HG02981 (cell line): ENCODE measurements around the gene CXCL10.

Experiments used
- ATAC-seq: cut with Tn5 transposase; IDR thresholded peaks from one replicate; pipeline ENCODE4 v1.9.1; 2021; ENCODE audit warnings: mild to moderate bottlenecking, moderate library complexity; ENCODE audit not compliant: unreplicated experiment

Gene CXCL10

DNA sequence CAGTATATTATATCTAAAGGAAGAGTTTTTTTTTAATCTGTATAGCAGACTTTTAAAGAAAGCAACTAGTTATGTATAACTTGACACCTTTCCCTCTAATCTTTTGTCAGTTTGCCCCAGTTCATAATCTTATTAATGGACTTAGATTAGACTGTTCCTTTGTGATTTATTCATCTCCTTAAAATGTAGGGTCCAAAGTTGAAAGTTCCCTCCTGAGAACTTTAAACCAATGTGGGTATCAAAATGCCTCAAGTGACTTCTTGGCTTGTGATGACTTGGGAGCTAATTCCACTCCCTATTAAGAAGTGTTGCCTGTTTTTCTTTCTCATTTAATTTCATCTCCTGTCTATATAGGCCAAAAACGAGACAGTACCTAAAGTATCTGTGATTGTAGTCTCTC, 26.2 kb downstream of the CXCL10 start:
- no peak for ATAC-seq

DNA sequence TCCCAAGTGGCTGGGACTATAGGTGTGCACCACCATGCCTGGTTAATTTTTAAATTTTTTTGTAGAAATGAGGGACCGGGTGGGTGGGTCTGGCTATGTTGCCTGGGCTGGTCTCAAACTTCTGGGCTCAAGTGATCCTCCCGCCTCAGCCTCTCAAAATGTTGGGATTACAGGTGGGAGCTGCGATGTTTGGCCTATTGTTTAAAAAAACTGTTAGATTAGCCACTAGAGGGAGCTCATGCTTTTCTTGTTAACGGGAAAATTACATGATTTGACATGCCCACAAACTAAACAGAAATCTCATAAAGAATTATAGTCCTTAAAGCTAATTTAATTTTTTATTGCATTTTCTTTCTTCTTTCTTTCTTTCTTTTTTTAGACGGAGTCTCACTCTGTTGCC, 27.6 kb downstream of the CXCL10 start:
- no peak for ATAC-seq

DNA sequence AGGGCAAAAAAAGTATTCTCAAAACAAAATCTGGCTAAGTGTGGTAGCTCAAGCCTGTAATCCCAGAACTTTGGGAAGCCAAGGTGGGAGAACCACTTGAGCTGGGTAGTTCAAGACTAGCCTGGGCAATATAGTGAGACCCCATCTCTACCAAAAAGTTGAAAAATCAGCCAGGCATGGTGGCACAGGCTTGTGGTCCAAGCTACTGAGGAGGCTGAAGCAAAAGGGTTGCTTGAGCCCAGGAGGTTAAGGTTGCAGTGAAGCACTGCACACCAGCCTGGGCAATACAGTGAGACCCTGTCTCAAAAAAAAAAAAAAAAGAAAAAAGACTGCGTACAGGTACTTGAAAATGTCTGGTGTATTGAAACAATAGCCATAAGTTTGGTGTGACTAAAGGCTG, 30.8 kb downstream of the CXCL10 start:
- ATAC-seq, result no peak

DNA sequence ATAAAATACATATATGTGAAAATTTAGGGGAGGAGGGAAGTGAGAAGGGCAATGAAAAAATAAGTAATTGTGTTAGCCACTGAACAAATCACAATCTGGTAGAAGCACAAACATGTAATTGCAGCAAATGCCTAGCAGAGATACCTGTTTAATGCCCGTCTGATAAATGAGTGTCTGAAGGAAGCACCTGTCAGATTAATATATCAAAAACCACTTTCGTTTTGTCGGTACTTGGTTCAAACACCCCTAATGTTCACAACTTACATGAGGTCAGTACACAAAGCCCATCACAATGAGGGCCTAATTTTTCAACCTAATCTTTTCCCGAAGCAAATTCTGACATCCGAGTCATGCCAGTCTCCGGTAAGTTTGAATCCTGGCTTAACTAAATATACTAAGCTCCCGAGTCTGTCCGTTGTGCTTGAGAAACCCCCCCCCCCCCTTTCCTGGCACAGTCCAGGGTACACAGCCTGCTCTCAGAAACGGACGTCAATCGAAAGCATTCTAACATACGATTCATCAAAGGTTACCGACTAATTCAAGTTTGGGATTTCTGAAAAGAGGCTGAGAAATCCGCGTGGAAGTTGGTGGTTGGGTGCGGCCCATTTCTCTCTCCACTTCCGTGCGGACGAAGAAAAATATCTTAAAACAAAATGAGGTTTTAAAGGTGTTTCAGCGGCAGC, 33.3 kb downstream of the CXCL10 start:
- no peak for ATAC-seq

DNA sequence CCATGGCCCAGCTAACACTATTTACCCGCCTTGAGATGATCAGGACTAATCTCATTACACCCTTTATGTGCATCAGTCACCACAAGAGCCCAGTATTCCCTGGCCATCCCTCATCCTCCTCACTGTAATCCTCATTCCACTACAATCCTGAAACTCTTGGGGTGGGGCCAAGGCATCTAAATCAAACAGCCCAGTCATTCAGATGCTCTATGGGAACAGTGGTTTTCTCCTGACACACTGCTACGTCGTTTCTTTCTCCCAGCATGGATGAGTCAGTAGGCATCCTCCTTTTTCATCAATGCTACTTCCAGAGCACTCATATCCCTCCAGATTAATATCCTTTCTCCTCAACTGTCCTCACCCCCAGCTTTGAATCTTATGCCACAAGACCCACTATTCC, 38.2 kb downstream of the CXCL10 start:
- ATAC-seq, result no peak

GRCh38 chr4:75980576-75980975, 42.7 kb downstream of the CXCL10 start:
- no peak for ATAC-seq

DNA sequence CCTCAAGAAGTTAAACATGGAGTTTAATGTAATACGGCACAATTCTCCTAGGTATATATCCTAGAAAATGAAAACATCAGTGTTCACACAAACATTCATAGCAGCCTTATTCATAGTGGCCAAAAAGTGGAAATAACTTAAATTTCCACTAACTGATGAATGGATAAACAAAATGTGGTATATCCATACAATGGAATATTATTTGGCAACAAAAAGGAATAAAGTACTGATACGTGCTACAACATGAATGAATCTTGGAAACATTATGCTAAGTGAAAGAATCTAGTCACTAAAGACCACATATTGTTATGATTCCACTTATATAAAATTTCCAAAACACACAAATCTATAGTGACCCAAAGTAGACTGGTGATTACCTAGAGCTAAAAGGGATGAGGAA, 47.1 kb downstream of the CXCL10 start:
- no peak for ATAC-seq

GRCh38 chr4:75973766-75974165, 49.5 kb downstream of the CXCL10 start:
- no peak for ATAC-seq
